ENCODE data around the gene FLYWCH1. TPM values are rescaled to one million over a fixed set of nuclear protein-coding genes. Genes with fewer than 3 reads are reported as not detected.

The FLYWCH1 gene
- total RNA-seq, 2 donors from 2014 or later: 66.6 to 85.7 TPM

DNA sequence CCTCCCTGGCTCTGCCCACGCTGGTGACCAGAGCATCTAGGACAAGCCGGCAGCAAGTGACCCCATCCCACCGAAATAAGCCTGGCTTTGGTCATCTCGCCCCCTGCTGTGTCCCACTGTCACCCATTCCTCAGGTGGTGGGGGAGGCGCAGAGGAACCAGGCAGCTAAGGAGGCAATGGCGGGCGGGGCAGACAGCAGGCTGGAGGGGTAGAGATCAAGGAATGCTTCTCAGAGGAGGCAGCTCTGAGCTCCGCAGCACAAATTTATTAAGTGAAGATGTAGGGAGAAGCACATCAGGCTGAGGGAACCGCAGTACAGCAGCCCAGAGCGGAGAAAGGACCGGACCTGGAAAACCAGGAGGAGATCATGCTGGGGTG, 44.8 kb downstream of the FLYWCH1 start:
- Mint-ChIP-seq H3K4me1 (ENCODE audit: low read depth in 2 of 2) (peaks cover 0 to under 1% of the 10 kb centered on the region in 2 donors), H3K4me3 (no peak overlapping the region), H3K27me3 (peaks cover 5 to 6% of the 10 kb centered on the region in 2 donors), H3K36me3 (no peaks in the 10 kb centered on the region), H3K27ac (no peak overlapping the region), H3K9me3 (no peaks in the 10 kb centered on the region)
- no peak for ATAC-seq
- DNase-seq (ENCODE audit: low spot score): no peak

DNA sequence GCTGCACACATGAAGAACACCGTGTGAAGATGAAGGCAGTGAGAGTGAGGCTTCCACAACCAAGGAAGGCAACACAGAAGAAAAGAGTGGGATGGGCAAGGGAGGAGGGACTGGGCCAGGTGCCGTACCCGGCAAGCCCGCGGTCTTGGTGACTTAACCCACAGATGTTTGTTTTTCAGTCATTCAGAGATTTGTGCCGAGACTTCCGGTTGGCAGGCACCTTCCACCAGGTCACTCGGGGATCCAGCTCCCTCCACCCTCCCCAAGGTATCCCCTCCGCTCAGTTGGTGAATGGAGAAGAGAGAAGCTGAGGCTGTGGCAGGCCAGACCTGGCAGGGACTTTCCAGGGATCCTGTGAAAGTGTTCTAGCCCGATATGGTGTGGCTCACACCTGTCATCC, 47.5 kb downstream of the FLYWCH1 start:
- H3K27ac Mint-ChIP-seq: no peak overlapping the region
- peaks cover 5 to 14% of the 10 kb centered on the region in 2 donors for H3K27me3 Mint-ChIP-seq
- ATAC-seq (no peak), DNase-seq (ENCODE audit: low spot score) (no peak)
- no peaks in the 10 kb centered on the region for H3K36me3 Mint-ChIP-seq
- H3K9me3 Mint-ChIP-seq: no peaks in the 10 kb centered on the region
- peaks cover 0 to 9% of the 10 kb centered on the region in 2 donors for H3K4me1 Mint-ChIP-seq (ENCODE audit: low read depth in 2 of 2)
- no peak overlapping the region for H3K4me3 Mint-ChIP-seq

DNA sequence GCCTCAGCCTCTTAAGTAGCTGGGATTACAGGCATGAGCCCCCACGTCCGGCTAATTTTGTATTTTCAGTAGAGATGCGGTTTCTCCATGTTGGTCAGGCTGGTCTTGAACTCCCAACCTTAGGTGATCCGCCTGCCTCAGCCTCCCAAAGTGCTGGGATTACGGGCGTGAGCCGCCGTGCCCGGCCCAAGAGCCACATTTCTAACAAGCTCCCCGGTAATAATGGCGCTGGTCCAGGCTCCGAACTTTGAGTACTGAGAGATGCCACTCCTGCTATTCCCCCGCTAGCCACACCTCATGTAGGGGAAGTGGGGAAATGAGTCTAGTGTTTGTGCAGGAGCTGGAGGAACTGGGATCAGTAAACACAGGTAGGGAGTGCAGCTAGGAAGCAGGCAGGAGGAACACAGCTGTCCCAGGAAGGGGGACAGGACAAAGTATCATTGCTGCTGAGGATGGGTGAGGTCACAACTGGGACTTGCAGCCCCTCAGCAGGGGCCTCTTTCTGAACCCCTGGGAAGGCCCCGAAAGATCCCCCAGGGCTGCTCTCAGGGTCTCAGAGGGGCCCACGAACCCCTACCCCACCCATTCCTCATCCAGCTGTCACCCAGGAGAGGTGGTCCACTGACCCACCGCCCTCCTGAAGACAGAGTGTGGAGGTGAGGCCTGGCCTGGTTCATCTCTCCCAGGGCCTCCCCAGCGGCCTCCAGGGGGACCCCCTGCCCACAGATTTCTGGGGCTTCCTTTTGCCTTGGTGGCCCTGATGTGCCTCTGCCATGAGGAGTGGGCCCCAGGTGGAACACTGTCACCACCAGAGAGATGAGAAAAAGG, 48.7 kb downstream of the FLYWCH1 start:
- no peaks in the 10 kb centered on the region for H3K9me3 Mint-ChIP-seq
- no peak for ATAC-seq
- H3K27me3 Mint-ChIP-seq: peaks cover 5 to 14% of the 10 kb centered on the region in 2 donors

DNA sequence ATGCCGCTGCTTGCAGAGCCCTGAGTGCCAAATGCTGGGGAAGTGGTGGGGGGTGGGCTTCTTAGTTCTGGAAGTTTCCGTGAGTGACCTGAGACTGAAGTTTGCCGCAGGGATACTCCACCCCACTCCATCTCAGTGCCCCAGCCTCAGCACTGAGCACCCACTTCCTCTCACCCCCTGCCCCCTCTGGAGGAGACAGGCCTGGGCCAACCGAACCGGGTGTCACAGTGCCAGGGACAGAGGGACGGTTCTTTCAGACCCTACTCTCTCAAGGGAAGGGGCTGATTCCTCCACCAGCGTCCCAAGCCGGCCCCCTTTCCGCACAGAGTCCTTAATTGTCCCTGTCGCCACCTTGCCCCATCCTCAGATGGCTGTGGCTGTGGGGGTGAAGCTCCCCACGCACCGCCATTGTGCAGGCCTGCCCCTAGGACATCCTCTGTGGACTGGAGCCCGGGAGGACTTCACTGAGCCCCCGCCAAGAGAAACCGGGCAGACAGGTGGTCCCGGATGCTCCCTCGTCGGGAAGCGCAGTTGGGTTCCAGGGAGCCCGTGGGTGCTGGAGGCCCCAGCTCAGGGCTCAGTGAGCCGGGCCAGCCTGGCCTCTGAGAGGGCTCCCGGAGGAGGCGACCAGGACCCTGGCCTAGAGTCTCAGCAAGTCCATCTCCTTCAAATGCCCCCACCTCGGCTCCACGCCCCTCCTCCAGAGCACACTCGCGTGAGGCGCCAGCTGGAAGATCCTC, 50.8 kb downstream of the FLYWCH1 start:
- peaks cover 5 to 11% of the 10 kb centered on the region in 2 donors for H3K27me3 Mint-ChIP-seq
- no peak for DNase-seq (ENCODE audit: low spot score)

More for the DNA sequence above, 48.7 kb downstream of the FLYWCH1 start:
- Mint-ChIP-seq H3K4me3 (no peak overlapping the region), H3K4me1 (ENCODE audit: low read depth in 2 of 2) (peaks cover 0 to 10% of the 10 kb centered on the region in 2 donors), H3K27ac (no peak overlapping the region), H3K36me3 (no peaks in the 10 kb centered on the region)
- DNase-seq (ENCODE audit: low spot score): no peak

DNA sequence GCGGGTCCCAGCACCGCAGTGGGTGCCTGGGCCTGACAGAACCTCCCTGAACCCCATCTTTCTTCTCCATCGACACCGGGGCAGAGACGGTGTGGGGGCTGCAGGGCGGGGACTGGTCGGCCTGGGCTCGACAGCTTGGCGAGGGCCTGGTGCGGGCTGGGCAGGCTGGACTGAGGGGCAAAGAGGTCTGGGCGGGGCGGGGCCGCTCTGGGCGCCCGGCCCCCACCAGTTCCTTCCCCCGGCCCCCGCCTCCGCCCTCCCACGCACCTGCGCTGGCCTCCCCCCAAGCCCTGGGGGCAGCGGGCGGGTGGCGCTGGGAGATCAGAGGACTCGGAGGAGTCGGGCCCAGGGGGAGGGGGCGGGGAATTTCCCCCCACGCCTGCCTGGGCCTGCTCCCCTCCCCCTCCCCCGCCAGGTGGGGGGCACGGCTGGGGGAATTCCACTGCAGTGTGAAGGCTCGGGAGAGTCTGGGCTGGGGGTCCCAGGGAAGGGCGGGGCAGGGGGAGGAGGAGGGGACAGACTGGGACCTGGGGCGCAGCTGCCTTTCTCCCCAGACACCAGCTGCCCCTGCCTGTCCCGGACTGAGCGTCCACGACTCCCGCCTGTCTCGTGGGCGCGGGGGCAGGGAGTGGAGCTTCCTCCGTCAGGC, 51.5 kb downstream of the FLYWCH1 start:
- no peak for ATAC-seq
- Mint-ChIP-seq H3K27me3 (peaks cover 8 to 14% of the 10 kb centered on the region in 2 donors), H3K9me3 (no peaks in the 10 kb centered on the region), H3K27ac (no peak overlapping the region), H3K4me1 (ENCODE audit: low read depth in 2 of 2) (peaks cover 4 to 11% of the 10 kb centered on the region in 2 donors), H3K36me3 (no peaks in the 10 kb centered on the region), H3K4me3 (peak overlapping the region; percentile 65)
- DNase-seq (ENCODE audit: low spot score): no peak

More for the DNA sequence above, 50.8 kb downstream of the FLYWCH1 start:
- Mint-ChIP-seq H3K4me1 (ENCODE audit: low read depth in 2 of 2) (peaks cover 0 to 10% of the 10 kb centered on the region in 2 donors), H3K9me3 (no peaks in the 10 kb centered on the region), H3K36me3 (no peaks in the 10 kb centered on the region), H3K4me3 (no peak overlapping the region), H3K27ac (no peak overlapping the region)
- ATAC-seq: no peak

DNA sequence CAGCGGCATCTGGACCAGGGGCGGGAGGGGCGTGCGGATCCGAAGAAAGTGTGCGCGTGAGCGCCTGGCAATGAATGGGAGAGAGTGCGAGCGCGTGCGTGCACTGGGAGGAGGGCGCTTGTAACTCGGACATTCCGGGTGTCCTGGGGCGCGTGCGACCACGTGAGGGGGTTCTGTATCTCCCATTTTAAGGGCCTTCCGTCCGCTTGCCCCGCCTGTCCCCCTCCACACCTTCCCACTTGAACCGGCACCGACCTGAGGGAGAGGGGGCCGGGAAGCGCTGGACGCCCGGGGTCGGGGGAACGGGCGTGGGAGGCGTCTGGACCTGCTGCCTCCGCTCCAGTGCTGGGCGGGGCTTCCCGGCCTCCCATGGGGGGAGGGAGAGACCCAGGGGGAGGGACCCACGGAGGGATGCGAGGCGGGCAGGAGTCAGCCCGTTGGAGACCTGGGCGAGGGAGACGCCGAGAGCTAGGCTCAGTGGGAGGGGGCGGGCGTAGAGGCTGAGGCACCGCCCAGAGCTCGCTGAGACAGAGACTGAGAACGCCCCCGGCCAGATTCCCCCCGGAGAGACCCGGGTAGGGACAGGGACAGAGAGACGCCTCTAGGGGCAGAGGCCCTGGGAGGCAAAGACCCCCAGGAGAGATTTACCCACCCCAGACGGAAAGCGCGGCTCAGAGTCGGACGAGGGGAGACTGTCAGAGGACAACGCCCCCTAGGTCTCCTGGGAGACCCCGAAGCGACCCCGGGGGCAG, 52.2 kb downstream of the FLYWCH1 start, which contains the start of gene KREMEN2:
Gene KREMEN2, plus strand, starts transcription at position 553 of the 752 bp plus-strand sequence. CDS start 246 bp downstream, outside the sequence.
- DNase-seq (ENCODE audit: low spot score) (no peak), ATAC-seq (no peak)
- peak within 1 kb of the TSS; percentile 65 for H3K4me3 Mint-ChIP-seq

DNA sequence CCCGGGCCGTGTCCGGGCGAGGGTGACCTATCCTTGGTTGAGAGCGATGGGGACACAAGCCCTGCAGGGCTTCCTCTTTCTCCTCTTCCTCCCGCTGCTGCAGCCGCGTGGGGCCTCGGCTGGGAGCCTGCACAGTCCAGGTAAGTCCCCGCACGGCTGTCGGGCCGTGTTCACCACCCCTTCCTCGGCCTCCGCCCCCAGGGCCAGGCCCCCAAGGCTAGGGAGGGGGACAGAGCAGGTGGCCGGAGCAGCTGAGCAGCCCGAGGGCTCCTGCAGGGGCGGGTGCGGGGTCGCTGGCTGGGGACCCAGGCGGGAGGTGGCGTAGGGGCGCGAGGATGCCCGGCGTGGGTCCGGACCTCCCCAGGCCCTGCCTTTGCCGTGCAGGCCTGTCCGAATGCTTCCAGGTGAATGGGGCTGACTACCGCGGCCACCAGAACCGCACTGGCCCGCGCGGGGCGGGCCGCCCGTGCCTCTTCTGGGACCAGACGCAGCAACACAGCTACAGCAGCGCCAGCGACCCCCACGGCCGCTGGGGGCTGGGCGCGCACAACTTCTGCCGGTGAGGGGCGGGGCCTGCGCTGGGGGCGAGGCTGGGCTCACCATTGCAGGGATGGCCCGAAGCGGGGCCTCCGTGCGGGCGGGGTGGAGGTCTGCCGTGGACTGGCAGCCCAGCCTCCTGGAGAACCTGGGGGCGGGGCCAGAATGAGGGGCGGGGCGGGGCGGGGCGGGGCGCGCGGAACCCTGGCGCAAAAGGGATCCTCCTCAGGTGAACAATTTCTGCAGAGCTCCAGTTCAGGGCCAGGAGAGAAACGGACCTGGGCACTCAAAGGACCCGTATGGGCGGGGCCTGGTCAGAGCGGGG, 53.0 kb downstream of the FLYWCH1 start:
- Mint-ChIP-seq H3K4me1 (ENCODE audit: low read depth in 2 of 2) (peaks cover 9 to 15% of the 10 kb centered on the region in 2 donors), H3K9me3 (no peaks in the 10 kb centered on the region), H3K36me3 (no peaks in the 10 kb centered on the region), H3K4me3 (peak overlapping the region; percentile 65), H3K27me3 (peaks cover 10 to 16% of the 10 kb centered on the region in 2 donors), H3K27ac (no peak overlapping the region)
- DNase-seq (ENCODE audit: low spot score): no peak
- ATAC-seq: no peak

More for the DNA sequence above, 52.2 kb downstream of the FLYWCH1 start, which contains the start of gene KREMEN2:
- Mint-ChIP-seq H3K9me3 (no peaks in the 10 kb centered on the region), H3K27me3 (peaks cover 10 to 16% of the 10 kb centered on the region in 2 donors), H3K4me1 (ENCODE audit: low read depth in 2 of 2) (peaks cover 9 to 15% of the 10 kb centered on the region in 2 donors), H3K36me3 (no peaks in the 10 kb centered on the region), H3K27ac (no peak within 1 kb of the TSS)

DNA sequence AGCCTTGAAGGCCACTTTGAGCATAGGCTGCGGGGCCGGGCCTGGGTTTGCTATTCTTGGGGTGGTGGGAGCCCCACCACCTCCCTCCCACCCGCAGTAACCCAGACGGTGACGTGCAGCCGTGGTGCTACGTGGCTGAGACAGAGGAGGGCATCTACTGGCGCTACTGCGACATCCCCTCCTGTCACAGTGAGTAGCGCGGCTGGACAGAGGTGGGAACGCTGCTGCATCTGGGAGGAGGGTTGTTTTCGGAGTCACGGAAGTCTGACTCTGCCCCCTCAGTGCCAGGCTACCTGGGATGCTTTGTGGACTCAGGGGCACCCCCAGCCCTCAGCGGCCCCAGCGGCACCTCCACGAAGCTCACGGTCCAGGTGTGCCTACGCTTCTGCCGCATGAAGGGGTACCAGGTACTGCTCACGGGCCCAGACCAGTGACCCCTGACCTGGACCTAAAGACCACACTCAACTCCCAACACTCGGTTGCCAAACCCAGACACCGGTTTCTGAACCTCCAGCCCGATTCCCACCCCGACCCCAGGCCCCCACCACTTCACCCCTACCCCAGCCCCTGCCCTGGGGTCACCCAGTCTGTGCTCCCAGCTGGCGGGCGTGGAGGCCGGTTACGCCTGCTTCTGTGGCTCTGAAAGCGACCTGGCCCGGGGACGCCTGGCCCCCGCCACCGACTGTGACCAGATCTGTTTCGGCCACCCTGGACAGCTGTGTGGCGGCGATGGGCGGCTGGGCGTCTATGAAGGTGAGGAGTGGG, 54.5 kb downstream of the FLYWCH1 start:
- H3K27me3 Mint-ChIP-seq: peaks cover 5 to 14% of the 10 kb centered on the region in 2 donors
- DNase-seq (ENCODE audit: low spot score): no peak
- H3K9me3 Mint-ChIP-seq: no peaks in the 10 kb centered on the region
- no peak for ATAC-seq
- no peaks in the 10 kb centered on the region for H3K36me3 Mint-ChIP-seq
- H3K27ac Mint-ChIP-seq: no peak overlapping the region
- H3K4me3 Mint-ChIP-seq: peak overlapping the region; percentile 38
- H3K4me1 Mint-ChIP-seq (ENCODE audit: low read depth in 2 of 2): peaks cover 16 to 19% of the 10 kb centered on the region in 2 donors

DNA sequence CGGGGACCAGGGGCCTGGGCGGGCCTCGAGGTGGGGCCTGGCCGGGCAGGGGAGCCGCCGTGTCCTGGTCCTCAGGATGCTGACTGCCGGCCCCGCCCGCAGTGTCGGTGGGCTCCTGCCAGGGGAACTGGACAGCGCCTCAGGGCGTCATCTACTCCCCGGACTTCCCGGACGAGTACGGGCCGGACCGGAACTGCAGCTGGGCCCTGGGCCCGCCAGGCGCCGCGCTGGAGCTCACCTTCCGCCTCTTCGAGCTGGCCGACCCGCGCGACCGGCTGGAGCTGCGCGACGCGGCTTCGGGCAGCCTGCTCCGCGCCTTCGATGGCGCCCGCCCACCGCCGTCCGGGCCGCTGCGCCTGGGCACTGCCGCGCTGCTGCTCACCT, 55.1 kb downstream of the FLYWCH1 start:
- H3K27me3 Mint-ChIP-seq: peaks cover 5 to 11% of the 10 kb centered on the region in 2 donors
- no peak overlapping the region for H3K4me3 Mint-ChIP-seq
- no peak overlapping the region for H3K27ac Mint-ChIP-seq
- no peaks in the 10 kb centered on the region for H3K36me3 Mint-ChIP-seq
- H3K4me1 Mint-ChIP-seq (ENCODE audit: low read depth in 2 of 2): peaks cover 16 to 17% of the 10 kb centered on the region in 2 donors
- no peak for ATAC-seq
- DNase-seq (ENCODE audit: low spot score): no peak
- no peaks in the 10 kb centered on the region for H3K9me3 Mint-ChIP-seq

DNA sequence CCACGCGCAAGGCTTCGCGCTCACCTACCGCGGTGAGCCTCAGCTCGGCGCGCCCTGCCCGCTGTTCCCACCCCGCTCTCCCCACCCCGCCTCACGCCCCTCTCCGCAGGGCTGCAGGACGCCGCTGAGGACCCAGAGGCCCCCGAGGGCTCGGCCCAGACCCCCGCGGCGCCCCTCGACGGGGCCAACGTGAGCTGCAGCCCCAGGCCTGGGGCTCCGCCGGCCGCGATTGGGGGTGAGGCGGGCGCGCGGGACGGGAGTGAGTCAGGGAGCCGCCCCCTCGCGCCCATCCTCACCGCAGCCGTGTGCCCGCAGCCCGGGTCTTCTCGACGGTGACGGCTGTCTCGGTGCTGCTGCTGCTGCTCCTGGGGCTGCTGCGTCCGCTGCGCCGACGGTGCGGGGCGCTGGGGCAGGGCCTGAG, 55.5 kb downstream of the FLYWCH1 start:
- ATAC-seq (no peak), DNase-seq (ENCODE audit: low spot score) (no peak)
- Mint-ChIP-seq H3K4me3 (no peak overlapping the region), H3K4me1 (ENCODE audit: low read depth in 2 of 2) (peaks cover 19 to 21% of the 10 kb centered on the region in 2 donors), H3K9me3 (no peaks in the 10 kb centered on the region), H3K27ac (no peak overlapping the region), H3K27me3 (peaks cover 5 to 10% of the 10 kb centered on the region in 2 donors), H3K36me3 (no peaks in the 10 kb centered on the region)

DNA sequence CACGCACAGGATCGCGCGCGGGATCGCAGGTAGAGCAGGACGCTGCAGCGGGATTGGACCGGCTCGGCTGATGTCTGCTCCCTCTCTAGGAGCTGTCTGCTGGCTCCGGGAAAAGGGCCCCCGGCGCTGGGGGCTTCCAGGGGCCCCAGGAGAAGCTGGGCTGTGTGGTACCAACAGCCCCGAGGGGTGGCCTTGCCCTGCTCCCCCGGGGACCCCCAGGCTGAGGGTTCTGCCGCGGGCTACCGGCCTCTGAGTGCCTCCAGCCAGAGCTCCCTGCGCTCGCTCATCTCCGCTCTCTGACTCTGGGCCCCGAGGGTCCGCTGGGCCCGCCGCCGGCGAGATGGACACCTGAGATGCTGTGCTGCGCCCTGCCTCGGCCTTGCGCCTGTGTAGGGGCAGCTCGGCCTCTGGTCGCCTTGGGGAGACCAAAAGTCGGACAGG, 56.0 kb downstream of the FLYWCH1 start:
- no peak for ATAC-seq
- H3K27ac Mint-ChIP-seq: no peak overlapping the region
- H3K9me3 Mint-ChIP-seq: no peaks in the 10 kb centered on the region
- peaks cover 5 to 10% of the 10 kb centered on the region in 2 donors for H3K27me3 Mint-ChIP-seq
- DNase-seq (ENCODE audit: low spot score): no peak
- H3K4me1 Mint-ChIP-seq (ENCODE audit: low read depth in 2 of 2): peaks cover 20 to 26% of the 10 kb centered on the region in 2 donors
- H3K36me3 Mint-ChIP-seq: no peaks in the 10 kb centered on the region
- H3K4me3 Mint-ChIP-seq: peak overlapping the region; percentile 76

DNA sequence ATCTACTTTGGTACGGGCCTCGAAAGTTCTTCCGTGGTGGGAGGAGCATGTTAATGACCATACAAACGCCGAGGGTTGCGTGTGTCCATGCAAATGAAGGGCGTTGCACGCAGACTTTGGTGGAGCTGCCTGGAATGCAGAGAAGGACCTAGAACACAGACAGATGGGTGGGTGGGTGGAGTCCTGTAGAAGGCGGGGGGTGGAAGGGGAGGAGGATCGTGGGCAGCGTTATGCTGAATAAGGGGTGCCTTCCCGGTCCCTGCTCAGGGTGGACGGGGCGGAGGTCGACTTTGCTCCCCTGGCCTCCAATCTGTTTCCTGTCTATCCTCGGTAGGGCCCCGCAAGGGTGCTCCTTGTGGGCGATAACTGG, 56.6 kb downstream of the FLYWCH1 start:
- no peak for ATAC-seq
- H3K9me3 Mint-ChIP-seq: no peaks in the 10 kb centered on the region
- no peak for DNase-seq (ENCODE audit: low spot score)
- H3K27me3 Mint-ChIP-seq: peaks cover 5 to 10% of the 10 kb centered on the region in 2 donors
- H3K4me3 Mint-ChIP-seq: peak overlapping the region; percentile 76
- H3K27ac Mint-ChIP-seq: no peak overlapping the region
- no peaks in the 10 kb centered on the region for H3K36me3 Mint-ChIP-seq
- H3K4me1 Mint-ChIP-seq (ENCODE audit: low read depth in 2 of 2): peaks cover 20 to 26% of the 10 kb centered on the region in 2 donors
